NB4 (cell line): ENCODE measurements around the gene TEKT5.

ENCODE experiments used
- CTCF ChIP-seq: IDR thresholded peaks from one replicate; pipeline ENCODE4 v1.5.1; 2012; ENCODE audit warnings: low read depth, low read length
- MAX ChIP-seq: IDR thresholded peaks from 2 replicates; pipeline ENCODE4 v1.6.1; 2011; ENCODE audit warnings: low read depth, low read length
- MYC ChIP-seq: IDR thresholded peaks from 2 replicates; pipeline ENCODE4 v1.6.1; 2011; ENCODE audit warnings: low read depth, low read length
- POLR2A ChIP-seq: IDR thresholded peaks from 2 replicates; pipeline ENCODE4 v1.6.1; 2011; ENCODE audit warnings: mild to moderate bottlenecking; ENCODE audit not compliant: insufficient read length; ENCODE audit errors: extremely low read depth

GRCh38 chr16:10738231-10739077 is 43.7 kb upstream of the TEKT5 start:
- TF ChIP-seq CTCF (no peak), POLR2A (no peak), MAX (no peak), MYC (no peak)
